GM21515 (cell line): Measurements from ENCODE around the gene TMEM141.
"Not testable (repeated sequence)": the region's sequence is repeated elsewhere in the genome, so short reads cannot be mapped to it uniquely, and the experiment has no call there.

Source experiments
- ATAC-seq: cut with Tn5 transposase; IDR thresholded peaks from one replicate; pipeline ENCODE4 v1.9.1; 2021; ENCODE audit not compliant: unreplicated experiment

TMEM141 gene

DNA sequence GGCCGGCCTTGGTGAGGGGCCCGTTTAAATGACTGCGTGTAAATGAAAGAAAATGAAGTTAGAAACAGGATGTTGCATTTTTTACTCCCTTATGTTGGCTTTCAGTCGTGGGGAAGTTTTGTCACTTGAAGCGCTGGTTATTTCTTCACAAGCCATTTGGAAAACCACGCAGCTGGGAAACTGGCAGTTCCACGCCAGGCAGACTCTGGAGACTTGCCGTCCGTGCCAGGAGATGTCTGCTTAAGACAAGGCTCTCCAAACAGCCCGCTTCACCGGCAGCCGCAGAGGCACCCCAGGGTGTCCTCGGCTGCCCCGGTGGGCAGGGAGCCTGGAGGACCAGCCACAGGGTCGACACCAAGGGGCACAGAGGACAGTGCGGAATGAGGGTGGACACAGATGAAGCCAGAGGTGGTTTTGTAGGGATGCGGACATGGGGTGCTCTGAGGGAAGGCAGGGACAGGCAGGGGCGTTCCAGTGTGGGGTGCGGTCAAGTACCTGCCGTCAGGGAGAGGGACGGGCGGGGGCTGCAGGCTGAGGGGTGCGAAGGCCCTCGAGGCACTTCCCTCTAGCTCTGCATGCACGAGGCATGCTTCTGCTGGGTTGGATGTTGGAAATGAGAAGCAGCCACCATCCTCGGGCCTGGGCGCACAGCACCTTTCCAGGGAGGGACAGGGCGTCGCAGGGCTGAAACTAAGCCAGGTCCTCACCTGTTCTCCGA, 40.0 kb downstream of the TMEM141 start:
- ATAC-seq, result no peak

DNA sequence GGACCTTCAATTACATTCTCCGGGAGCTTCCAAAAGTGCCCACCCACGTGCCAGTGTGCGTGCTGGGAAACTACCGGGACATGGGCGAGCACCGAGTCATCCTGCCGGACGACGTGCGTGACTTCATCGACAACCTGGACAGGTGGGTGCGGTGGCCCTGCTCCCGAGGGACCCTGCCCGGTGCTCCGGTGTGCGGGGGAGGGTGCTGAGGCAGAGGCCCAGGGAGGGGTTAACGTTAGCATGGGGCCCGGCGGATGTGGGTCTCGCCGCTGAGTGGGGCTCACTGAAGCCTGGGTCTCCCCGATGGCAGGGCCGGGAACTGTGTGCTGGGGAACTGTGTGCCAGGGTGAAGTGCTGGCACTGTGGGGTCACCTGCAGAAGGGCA, 40.6 kb downstream of the TMEM141 start:
- no peak for ATAC-seq

DNA sequence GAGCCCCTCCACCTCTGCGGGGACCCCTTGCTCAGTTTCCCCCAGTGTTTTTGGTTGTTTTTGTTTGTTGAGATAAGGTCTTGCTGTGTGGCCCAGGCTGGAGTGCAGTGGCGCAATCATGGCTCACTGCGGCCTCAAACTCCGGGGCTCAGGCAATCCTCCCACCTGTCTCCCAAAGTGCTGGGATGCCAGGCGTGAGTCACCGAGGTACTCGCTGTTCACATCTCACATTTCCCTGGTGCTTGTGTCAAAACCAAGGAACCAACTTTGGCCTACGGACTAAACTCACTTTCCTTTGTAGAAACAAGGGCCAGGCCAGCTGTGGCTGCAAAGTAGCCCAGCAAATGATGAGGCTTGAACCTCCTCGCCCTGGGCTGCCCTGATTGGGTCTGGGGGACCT, 41.4 kb downstream of the TMEM141 start:
- no peak for ATAC-seq

DNA sequence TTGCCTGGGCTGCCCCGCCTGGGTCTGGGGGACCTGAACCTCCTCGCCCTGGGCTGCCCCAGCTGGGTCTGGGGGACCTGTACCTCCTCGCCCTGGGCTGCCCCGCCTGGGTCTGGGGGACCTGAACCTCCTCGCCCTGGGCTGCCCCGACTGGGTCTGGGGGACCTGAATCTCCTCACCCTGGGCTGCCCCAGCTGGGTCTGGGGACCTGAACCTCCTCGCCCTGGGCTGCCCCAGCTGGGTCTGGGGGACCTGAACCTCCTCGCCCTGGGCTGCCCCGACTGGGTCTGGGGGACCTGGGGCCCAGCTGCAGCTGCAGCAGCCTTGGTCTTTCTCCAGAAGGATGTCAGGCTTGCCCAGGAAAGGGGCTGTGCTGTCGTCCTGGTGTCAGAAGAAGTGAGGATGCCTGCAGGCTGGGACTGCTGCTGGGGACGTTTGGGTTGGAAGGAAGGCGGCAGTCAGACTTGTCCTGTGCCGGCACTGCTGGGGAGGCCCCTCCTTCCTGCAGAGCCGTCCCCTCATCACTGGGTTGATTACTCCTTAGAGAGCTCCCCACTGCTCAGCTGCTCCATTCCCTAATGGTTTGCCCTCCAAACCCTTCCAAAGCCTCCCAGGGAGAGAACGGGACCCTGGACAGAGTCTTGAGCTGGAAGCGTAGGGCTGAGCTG, 42.4 kb downstream of the TMEM141 start:
- ATAC-seq, result not testable (repeated sequence)

DNA sequence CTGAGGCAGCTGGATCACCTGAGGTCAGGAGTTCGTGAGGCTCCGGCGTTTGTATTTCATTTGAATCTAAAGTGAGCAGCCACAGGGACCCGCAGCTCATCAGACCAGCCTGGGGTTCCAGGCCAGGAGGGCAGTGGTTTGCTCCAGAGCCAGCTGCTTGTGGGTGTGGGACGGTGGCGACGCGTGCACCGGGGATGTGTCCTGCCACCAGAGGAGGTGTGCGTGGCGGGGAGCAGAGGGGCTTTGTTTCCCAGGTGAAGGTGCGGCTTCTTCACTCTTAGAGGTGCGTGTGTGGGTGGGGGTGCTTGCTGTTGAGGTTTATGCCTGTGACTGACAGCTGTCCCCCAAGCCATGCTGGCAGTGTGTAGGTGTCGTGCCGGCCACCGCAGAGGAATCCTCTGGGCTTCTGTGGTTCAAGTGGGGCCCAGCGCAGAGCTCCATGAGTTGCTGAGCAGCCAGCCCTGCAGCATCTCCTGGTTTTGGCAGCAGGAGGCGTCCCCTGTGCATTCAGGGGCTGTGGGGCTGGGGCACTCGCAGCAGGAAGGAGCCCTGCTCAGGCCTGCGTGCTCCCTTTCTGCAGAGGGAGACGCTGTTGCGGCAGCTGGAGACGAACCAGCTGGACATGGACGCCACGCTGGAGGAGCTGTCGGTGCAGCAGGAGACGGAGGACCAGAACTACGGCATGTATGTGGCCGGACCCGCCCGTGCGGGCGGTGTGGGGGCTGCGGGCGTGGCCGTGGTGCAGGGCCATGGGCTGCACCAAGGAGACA, 44.2 kb downstream of the TMEM141 start:
- no peak for ATAC-seq

DNA sequence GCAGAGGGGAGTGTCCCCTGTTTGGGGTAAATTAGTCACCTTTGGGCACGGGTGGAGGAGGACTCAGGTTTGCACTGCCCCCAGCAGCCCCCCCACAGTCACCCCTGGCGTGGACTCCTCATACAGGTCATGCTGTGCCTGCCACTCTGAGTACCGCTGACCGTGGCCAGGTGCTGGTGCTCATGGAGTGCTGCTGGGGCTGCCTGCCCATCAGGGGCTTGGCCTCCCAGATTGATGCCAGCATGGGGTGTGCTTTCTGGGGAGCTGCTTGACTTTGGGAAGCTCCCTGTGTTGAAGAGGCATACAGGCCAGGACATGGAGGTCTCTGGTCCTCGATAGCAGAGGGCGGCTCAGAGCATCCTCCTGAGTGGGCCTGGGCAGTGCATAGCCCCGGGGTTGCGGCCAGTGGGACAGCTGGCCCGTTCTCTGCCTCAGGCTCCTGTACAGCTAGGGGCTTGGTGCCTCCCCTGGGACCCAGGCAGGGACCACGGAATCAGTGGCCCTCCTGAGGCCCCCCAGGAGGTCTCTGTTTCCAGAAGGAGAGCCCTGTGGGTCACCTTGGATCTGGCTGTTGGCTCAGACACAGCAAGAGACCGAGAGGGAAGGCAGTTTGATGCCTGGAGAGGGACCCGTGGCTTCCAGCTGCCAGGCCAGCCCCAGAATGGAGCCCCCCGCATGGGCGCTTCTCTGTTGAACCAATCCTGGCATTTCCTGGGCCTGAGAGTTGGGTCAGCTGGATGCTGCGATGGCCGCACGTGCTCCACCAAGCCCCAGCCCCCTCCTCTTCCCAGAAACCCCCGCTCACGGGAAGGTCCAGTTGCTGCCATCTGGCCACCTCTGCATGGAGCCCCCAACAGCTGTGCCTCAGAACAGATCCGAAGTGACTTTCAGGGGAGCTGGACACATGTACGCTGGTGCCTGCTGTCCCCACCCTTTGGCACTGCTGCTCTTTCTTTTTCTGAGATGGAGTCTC, 45.1 kb downstream of the TMEM141 start:
- no peak for ATAC-seq

DNA sequence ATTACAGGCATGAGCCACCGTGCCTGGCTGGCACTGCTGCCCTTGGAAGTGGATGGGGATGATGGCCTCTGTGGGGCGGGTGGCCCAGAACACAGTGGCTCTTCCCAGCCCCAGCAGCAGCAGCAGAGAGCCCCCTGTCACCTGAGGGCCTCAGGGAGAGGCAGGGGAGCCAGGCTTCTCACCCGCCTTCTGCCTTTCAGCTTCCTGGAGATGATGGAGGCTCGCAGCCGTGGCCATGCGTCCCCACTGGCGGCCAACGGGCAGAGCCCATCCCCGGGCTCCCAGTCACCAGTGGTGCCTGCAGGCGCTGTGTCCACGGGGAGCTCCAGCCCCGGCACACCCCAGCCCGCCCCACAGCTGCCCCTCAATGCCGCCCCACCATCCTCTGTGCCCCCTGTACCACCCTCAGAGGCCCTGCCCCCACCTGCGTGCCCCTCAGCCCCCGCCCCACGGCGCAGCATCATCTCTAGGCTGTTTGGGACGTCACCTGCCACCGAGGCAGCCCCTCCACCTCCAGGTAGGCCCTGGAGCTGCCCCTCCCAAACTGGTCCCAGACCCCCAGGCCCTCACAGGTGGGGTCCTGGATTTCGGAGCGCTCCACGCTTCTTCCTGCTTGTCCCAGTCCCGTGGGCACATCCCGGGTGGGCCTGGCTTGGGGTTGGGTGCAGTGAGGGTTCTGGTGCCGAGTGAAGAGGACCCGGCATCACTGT, 46.2 kb downstream of the TMEM141 start:
- no peak for ATAC-seq

DNA sequence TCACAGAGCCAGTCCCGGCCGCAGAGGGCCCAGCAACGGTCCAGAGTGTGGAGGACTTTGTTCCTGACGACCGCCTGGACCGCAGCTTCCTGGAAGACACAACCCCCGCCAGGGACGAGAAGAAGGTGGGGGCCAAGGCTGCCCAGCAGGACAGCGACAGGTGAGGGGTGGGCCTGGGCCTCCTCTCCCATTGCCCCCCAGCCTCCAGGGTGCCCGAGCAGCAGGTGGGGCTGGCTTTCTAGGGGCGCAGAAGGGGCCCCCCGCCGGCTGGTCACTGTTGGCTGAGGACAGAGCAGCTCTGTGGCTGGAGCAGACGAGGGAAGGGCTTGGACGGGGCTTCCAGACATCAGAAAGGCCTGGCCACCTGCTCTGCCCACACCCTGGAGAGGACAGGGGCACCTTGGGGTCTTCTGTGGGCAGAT, 46.7 kb downstream of the TMEM141 start:
- ATAC-seq, result not testable (repeated sequence)

DNA sequence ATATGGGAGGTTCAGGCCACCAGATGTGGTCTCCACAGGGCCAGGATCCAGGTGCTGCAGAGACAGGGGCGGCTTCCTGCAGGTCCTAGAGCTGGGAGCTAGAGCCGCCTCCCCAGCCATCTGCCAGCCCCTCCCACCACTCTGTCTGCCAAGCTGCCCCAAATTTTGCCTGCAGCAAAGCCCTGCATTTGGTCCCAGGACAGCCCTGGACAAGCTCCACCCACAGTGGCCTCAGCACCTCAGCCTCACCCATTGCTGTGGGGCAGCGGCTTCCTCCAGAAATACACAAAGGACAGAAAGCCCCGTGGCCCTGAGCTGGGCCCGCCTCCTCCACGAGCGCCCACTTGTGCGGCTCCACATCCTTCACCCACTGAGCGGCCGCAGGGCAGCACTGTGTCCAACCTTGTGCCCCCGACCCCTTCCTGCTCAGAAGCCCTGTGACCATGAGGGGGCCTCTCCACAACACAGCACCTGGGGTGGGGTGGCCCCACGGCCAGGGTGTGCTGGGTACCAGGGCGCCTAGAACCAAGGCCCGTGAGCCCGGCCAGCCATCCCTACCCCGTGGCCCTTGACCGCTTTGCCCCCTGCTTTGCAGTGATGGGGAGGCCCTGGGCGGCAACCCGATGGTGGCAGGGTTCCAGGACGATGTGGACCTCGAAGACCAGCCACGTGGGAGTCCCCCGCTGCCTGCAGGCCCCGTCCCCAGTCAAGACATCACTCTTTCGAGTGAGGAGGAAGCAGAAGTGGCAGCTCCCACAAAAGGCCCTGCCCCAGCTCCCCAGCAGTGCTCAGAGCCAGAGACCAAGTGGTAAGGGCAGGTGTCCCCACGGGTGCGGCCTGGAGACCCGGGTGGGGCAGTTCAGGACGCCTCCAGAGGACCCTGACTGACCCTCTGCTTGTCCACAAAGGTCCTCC, 47.4 kb downstream of the TMEM141 start:
- ATAC-seq, result no peak

DNA sequence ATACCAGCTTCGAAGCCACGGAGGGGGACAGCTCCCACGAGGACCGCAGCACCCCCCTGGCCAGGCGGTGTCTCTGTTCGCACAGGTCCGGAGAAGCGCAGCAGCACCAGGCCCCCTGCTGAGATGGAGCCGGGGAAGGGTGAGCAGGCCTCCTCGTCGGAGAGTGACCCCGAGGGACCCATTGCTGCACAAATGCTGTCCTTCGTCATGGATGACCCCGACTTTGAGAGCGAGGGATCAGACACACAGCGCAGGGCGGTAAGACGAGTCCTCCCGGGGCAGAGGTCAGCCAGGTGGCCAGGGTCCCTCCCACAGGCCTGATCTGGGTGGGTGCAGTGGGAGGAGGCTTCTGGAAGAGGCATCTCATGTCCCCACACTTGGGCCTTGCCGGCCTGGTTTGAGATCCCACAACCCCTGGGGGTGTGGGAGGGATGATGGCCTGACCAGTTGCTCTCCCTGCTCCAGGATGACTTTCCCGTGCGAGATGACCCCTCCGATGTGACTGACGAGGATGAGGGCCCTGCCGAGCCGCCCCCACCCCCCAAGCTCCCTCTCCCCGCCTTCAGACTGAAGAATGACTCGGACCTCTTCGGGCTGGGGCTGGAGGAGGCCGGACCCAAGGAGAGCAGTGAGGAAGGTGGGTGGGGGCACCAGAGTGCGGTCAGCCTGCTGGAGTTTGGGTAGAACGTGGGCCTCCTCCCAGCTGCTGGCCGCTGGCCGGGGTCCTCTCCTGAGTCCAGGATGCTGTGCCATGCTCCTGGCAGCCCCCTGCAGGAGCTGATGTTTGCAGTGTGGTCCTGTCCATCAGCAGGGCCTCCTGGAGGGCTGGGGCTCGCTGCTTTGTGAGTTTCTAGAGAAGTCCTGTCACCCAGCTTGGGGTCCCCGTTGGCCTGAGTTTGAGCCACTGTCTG, 48.3 kb downstream of the TMEM141 start:
- no peak for ATAC-seq

DNA sequence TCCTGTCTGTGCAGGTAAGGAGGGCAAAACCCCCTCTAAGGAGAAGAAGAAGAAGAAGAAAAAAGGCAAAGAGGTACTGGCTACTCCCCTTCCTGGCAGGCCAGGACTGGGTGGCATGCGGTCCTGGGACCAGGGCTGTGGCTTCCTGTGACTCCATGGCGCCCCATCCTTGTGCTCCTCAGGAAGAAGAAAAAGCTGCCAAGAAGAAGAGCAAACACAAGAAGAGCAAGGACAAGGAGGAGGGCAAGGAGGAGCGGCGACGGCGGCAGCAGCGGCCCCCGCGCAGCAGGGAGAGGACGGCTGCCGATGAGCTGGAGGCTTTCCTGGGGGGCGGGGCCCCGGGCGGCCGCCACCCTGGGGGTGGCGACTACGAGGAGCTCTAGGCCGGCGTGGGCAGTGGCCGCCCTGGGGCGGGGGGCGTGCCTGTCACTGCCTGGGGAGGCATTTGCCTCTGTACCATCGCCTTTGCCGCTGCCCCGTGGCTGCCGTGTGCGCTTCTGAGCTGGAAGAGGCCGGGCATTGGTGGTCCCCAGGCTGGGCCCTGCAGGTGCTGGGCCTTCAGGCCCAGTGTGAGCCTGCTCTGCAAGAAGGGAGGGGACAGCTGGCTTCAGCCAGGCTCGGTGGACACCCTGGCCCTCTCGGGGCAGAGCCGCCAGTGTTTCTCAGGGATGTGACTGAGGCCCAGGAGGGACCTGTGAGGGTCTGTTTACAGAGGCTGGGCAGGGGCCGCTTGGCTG, 49.2 kb downstream of the TMEM141 start:
- ATAC-seq, result no peak

DNA sequence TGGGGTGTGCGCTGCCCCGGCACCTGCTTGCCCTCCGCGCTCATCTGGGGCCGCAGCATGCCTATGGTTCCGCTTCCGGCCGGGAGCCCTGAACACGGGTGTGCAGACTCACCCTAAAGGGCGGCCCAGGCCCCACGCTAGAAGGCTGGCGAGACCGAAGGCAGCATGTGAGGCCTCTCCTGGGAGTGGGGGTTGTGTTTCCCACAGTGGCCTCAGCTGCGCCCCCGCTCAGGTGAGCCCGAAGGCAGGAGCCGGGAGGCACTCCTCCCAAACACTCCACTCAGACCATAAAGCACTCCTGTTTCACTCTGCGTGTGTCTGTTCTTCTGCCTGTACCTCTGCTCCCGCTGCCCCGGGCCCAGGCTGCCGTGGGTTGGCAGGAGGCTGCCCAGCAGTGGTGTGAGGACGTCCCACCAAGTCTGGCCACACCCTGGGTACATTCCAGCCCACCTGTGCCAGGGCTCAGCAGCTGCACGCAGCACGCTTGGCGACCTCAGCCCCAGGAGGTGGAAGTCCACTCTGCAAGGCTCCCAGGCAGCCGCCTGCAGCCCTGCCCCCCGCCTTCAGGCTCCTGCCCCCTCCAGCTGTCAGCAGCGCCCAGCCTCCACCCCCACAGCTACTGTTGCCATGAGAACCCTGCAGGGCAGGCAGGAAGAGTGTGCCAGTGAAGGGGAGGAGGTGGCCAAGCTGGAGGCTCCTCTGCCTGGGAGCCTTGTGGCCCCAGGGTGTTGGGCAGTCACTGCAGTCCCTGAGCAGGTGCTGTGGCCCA, 49.9 kb downstream of the TMEM141 start:
- ATAC-seq, result no peak

DNA sequence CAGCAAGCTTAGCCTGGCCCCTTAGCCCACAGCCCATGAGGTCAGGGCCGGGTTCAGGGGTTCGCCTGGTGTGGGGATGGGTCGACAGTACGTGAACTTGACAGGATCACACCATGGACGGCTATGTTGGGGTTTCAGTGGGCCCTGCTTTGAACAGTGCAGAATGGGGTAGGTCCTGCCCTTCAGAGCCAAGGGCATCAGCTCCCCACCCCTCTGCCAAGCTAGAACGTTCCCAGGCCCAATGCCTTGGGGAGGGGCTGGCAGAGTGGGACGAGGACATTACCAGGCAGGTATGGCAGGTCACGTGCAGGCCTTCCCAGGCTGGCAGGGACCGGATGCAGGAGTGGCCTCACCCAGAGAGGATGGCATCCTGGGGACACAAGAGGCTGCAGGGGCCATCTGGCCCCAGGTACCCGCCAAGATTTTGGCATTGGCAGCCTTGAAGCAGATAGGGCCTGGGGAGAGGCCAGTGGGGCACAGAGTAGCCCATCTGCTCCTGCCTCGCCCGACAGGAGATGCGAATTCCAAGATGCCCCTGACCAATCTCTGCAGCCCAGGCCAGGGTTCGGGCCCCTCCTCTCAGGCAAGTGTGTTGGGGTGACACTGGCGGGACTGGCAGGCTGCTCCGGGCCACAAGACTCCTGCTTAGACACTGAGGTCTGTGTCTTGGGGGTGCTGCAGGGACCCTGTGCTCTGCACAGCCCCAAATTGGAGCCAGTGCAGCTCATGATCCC, 50.7 kb downstream of the TMEM141 start:
- ATAC-seq, result not testable (repeated sequence)

DNA sequence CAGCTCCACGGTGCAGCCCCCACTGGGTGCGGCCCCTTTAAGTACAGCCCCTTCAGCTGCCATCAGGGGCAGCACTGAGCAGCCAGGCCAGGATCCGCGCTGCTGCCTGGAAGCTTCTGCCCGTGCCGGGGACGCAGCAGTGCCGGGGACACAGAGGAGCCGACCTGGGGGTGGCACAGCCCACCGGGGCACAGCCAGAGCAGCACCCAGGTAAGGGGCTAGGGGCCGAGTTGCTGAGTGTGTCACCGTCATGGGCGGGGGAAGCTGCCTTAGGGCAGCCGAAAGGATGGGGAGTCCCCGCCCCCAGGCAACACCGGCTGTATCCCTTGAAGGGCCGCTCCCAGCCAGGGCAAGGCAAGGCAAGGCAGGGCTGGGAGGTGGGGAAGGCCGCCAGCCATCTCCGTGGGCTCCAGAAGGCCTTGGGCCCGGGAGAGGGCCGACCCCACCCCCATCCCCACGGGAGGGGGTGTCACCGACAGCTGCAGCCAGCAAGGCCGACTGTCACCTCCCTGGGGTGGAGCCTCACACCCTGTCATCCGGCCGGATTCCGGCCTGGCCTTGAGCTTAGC, 51.3 kb downstream of the TMEM141 start, which contains the start of gene AJM1:
Gene AJM1 (plus strand): TSS at position 99 of the 569 bp plus-strand sequence. CDS start 1,937 bp downstream, outside the sequence.
- ATAC-seq, result peak; percentile 59
